Fibroblast of lung (primary cell): ENCODE results near the gene APOBEC3B.
"Not testable (repeated sequence)": the region's sequence is repeated elsewhere in the genome, so short reads cannot be mapped to it uniquely, and the experiment has no call there.

Experiments
- EZH2 ChIP-seq: IDR thresholded peaks from 2 replicates; pipeline ENCODE4 v1.5.1; 2012; ENCODE audit warnings: low read length, control low read depth, mild to moderate bottlenecking; ENCODE audit errors: missing control alignments
- TF ChIP-seq, protein P1 (sequence below), 2 donors: IDR thresholded peaks in 1 of 2; conservative IDR thresholded peaks in 1 of 2; 1 replicate in 1 of 2; 2 replicates in 1 of 2; pipeline ENCODE4 v1.5.1; 2011 to 2012; ENCODE audit warnings: low read length in 2 of 2, control low read depth in 1 of 2, inconsistent platforms in 1 of 2, low read depth in 1 of 2, mild to moderate bottlenecking in 1 of 2

DNA sequence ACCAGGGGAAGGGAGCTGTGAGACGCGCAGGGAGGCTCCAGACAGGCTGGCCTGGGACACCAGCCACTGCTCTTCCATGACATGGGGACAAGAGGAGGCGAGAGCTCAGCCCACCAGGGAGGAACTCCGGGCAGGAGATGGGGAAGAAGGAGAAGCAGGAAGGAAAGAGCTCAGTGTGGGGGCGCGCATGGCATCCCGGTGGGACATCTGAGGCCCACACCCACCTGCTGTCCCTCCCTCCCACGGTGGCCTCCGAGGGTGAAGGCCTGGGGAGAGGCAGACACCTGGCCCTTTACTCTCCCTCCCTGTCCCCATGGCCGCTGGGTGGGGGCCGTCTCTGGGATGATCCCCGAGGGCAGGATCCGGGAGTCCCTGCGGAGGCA is 58.0 kb downstream of the APOBEC3B start:
- TF ChIP-seq EZH2, result not testable (repeated sequence)
- TF ChIP-seq, protein P1, sequence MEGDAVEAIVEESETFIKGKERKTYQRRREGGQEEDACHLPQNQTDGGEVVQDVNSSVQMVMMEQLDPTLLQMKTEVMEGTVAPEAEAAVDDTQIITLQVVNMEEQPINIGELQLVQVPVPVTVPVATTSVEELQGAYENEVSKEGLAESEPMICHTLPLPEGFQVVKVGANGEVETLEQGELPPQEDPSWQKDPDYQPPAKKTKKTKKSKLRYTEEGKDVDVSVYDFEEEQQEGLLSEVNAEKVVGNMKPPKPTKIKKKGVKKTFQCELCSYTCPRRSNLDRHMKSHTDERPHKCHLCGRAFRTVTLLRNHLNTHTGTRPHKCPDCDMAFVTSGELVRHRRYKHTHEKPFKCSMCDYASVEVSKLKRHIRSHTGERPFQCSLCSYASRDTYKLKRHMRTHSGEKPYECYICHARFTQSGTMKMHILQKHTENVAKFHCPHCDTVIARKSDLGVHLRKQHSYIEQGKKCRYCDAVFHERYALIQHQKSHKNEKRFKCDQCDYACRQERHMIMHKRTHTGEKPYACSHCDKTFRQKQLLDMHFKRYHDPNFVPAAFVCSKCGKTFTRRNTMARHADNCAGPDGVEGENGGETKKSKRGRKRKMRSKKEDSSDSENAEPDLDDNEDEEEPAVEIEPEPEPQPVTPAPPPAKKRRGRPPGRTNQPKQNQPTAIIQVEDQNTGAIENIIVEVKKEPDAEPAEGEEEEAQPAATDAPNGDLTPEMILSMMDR (conservative IDR thresholded peaks at IDR 0.05 in 1 of 2, IDR thresholded peaks at IDR 0.05 in 1 of 2; ENCODE audit: low read depth in 1 of 2, low read length in 2 of 2), result not testable (repeated sequence)
